Muscle of leg (tissue), 11 donors: ENCODE data around the gene CFAP92. TPM values are rescaled to one million over a fixed set of nuclear protein-coding genes. Genes with fewer than 3 reads are reported as not detected.
A peak's percentile ranks its signal among the peaks of the same experiment; 100 is the strongest.

ENCODE experiments used
- DNase-seq: peaks from one replicate; pipeline ENCODE4 v3.0.0; 2013
- H3K27ac ChIP-seq: one replicate; pipeline ENCODE4 v1.5.1; 2013; ENCODE audit warnings: mild to moderate bottlenecking, low read length, control low read depth
- H3K27me3 ChIP-seq: one replicate; pipeline ENCODE4 v1.6.1; 2013; ENCODE audit warnings: low read length; ENCODE audit not compliant: control insufficient read depth, insufficient read depth
- H3K36me3 ChIP-seq: one replicate; pipeline ENCODE4 v1.6.1; 2013; ENCODE audit warnings: low read length; ENCODE audit not compliant: control insufficient read depth, insufficient read depth
- H3K4me1 ChIP-seq: one replicate; pipeline ENCODE4 v1.6.1; 2013; ENCODE audit warnings: low read length; ENCODE audit not compliant: control insufficient read depth, insufficient read depth
- H3K4me3 ChIP-seq: one replicate; pipeline ENCODE4 v1.5.1; 2013; ENCODE audit warnings: low read length, control low read depth
- H3K9me3 ChIP-seq: replicated peaks from 2 replicates; pipeline ENCODE4 v1.6.1; 2013; ENCODE audit warnings: low read depth, low read length; ENCODE audit not compliant: control insufficient read depth
- whole genome bisulfite sequencing: methylation state at CpG from one replicate; pipeline ENCODE4 v1.1.5; 2013; ENCODE audit warnings: missing lambda C conversion rate; ENCODE audit not compliant: insufficient coverage; 5-methylcytosine and 5-hydroxymethylcytosine counted together
- polyA plus RNA-seq, 8 donors: library from polyadenylated mRNA; unstranded; fragments of 120-200 nt; gene quantifications; one replicate each; pipeline versions ENCODE4 v1.2.1 to v1.2.3, GENCODE V29; 2013; ENCODE audit warnings: inconsistent platforms in 1 of 8, low replicate concordance in 1 of 8; ENCODE audit not compliant: insufficient read length in 8 of 8, insufficient read depth in 1 of 8
- total RNA-seq: library from RNA; stranded (reverse); fragments of 120-200 nt; gene quantifications from one replicate; pipeline ENCODE4 v1.2.4, GENCODE V29; 2013

Gene CFAP92
- total and polyA plus RNA-seq, 9 donors = 0.27 to 1.1 (median 0.57) TPM

DNA sequence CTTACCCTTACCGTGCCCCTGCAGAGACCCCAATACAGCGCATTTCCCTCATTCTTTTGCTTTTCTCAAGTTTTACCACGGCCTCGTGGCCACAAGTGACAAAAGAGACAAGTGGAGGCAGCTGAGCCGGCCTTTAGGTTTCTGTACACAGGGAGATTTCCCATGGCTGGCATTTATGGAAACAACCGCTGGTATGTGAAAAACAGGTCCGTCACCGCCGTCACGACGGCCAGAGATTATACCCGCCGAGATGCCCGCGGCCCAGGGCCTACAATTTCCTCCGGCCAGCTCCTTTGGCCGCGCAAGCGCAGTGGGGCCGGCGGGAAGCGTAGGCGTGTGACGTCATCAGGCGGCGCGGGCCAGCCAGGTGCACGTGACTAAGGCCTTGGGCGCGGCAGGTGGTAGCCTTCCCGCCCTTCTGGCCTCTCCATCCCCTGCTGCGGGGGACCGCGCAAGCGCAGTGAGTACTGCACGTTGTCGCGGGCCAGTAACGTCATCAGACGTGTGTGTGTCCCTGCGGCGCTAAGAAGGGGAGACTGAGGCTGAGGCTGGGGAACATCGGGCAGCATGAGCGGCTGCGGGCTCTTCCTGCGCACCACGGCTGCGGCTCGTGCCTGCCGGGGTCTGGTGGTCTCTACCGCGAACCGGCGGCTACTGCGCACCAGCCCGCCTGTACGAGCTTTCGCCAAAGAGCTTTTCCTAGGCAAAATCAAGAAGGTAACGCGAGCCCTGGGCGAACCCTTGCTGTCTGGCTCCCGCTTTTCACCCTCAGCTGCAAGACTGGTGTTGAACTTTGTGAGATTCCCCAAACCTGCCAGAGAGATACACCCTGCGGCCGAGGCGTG, 114.5 kb downstream of the CFAP92 start, which contains the start of gene ACAD9:
TSS of gene ACAD9 (plus strand) at position 496 of the 845 bp plus-strand sequence. CDS start at position 568, 72 bp downstream.
- Histone ChIP-seq H3K4me1 (peaks cover 34% of the 10 kb centered on the region), H3K4me3 (peak within 1 kb of the TSS; percentile 83), H3K27ac (peak within 1 kb of the TSS; percentile 98), H3K9me3 (no peaks in the 10 kb centered on the region), H3K27me3 (no peaks in the 10 kb centered on the region), H3K36me3 (peaks cover 28% of the 10 kb centered on the region)
- DNase-seq = peak; percentile 99
- under 1% methylated on average over 65 of the region's 65 CpGs for WGBS

- WGBS = 0% methylated on average over 14 of the region's 14 CpGs
- DNase-seq = peak; percentile 68
- Histone ChIP-seq H3K27me3 (no peaks in the 10 kb centered on the region), H3K4me1 (peaks cover 37% of the 10 kb centered on the region), H3K27ac (peak overlapping the region; percentile 98), H3K9me3 (no peaks in the 10 kb centered on the region), H3K36me3 (peaks cover 22% of the 10 kb centered on the region), H3K4me3 (peak overlapping the region; percentile 83)
Measured at GRCh38 chr3:128878556-128879124, 115.2 kb downstream of the CFAP92 start.

GRCh38 chr3:128878011-128878457, 115.8 kb downstream of the CFAP92 start:
- Histone ChIP-seq H3K9me3 (no peaks in the 10 kb centered on the region), H3K27me3 (no peaks in the 10 kb centered on the region), H3K4me1 (peaks cover 37% of the 10 kb centered on the region), H3K27ac (peak overlapping the region; percentile 98), H3K4me3 (peak overlapping the region; percentile 83), H3K36me3 (peaks cover 21% of the 10 kb centered on the region)
- 86% methylated on average over 2 of the region's 7 CpGs for WGBS
- DNase-seq = no peak

GRCh38 chr3:128875556-128876120, 118.2 kb downstream of the CFAP92 start:
- WGBS = 39% methylated on average over 2 of the region's 12 CpGs
- DNase-seq = peak; percentile 34
- H3K4me3 ChIP-seq = no peak overlapping the region
- peak overlapping the region; percentile 74 for H3K27ac ChIP-seq
- H3K9me3 ChIP-seq = no peaks in the 10 kb centered on the region
- H3K27me3 ChIP-seq = no peaks in the 10 kb centered on the region
- peaks cover 35% of the 10 kb centered on the region for H3K4me1 ChIP-seq
- peaks cover 3% of the 10 kb centered on the region for H3K36me3 ChIP-seq

DNA sequence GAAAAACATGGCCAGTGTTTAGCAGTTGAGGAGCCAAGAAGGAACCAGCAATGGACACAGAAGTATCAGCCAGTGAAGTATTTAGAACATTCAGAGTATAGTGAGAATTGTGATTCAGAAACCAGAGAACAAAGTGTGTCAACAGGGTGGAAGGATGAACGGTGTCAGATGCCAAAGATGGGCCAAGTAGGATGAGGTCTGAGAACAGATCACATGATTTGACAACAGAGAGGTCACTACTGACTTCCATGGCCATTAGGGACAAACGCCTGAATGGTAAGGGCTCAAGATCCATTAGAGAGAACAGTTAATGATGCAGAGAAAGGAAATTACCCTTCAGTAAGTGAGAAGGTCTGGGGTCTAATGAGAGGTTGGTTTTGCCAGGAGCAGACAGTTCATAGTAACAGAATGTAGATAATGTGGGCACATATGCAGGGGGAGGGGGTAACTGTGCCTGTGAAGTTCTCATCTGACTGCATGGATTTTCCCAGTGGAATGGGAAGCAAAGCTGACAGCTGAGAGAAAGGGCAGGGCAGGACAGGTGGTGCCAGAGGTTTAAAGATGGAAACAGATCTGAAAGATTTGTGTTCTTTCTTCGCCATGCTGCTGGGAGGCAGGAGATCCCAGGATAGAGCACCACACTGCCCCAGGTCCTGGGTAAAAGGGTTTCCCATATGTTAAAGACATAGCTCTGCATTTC, 119.2 kb downstream of the CFAP92 start:
- H3K9me3 ChIP-seq = no peaks in the 10 kb centered on the region
- peaks cover 3% of the 10 kb centered on the region for H3K36me3 ChIP-seq
- no peak overlapping the region for H3K4me3 ChIP-seq
- peaks cover 27% of the 10 kb centered on the region for H3K4me1 ChIP-seq
- no peaks in the 10 kb centered on the region for H3K27me3 ChIP-seq
- H3K27ac ChIP-seq = peak overlapping the region; percentile 74
- peak; percentile 27 for DNase-seq
- 32% methylated on average over 3 of the region's 3 CpGs for WGBS

DNA sequence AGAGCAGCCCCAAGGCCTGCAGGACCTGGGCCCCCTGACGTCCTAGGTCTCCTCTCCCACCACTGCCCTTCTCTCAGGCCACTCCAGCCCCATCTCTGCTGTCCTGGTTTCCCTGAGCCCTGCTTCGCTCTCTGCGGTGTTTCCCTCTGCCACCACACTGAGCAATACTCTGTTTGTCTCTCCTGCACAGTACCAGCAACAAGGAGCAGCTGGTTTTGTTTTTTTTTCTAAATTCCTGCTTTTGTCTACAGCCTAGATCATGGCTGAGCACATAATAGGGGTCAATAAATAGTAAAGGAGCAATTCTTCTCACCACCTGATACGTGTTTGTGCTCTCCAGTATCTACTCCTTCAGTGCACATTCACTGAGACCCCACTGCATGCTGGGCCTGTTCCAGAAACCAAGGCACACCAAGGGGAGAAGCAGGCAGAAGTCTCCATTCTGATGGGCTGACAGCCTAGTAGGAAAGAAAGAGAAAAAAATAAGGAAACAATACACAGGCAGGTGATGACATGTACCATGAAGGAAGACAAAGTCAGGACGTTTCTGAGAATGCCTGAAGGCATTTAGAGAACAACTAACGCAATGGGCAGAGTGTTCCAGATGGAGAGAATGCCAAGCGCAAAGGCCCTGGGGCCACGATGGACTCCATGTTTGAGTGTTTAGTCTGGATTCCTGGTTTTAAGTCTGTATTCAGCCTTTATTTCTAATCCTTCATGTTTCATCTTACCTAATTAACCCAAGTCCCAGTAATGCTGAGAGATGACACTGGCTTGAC, 120.4 kb downstream of the CFAP92 start:
- Histone ChIP-seq H3K4me1 (peaks cover 26% of the 10 kb centered on the region), H3K27me3 (no peaks in the 10 kb centered on the region), H3K9me3 (no peaks in the 10 kb centered on the region), H3K36me3 (peaks cover 3% of the 10 kb centered on the region), H3K4me3 (no peak overlapping the region), H3K27ac (no peak overlapping the region)
- 48% methylated on average over 3 of the region's 8 CpGs for WGBS
- DNase-seq = no peak

- H3K4me1 ChIP-seq = peaks cover 19% of the 10 kb centered on the region
- 87% methylated on average over 7 of the region's 8 CpGs for WGBS
- H3K27ac ChIP-seq = no peak overlapping the region
- DNase-seq = no peak
- H3K27me3 ChIP-seq = no peaks in the 10 kb centered on the region
- H3K9me3 ChIP-seq = no peaks in the 10 kb centered on the region
- no peak overlapping the region for H3K4me3 ChIP-seq
- H3K36me3 ChIP-seq = peaks cover 1% of the 10 kb centered on the region
Measured at GRCh38 chr3:128872744-128873143, 121.1 kb downstream of the CFAP92 start.

GRCh38 chr3:128872282-128872681, 121.6 kb downstream of the CFAP92 start:
- Histone ChIP-seq H3K27me3 (no peaks in the 10 kb centered on the region), H3K4me1 (peaks cover 17% of the 10 kb centered on the region), H3K9me3 (no peaks in the 10 kb centered on the region), H3K36me3 (no peaks in the 10 kb centered on the region), H3K4me3 (no peak overlapping the region), H3K27ac (no peak overlapping the region)
- DNase-seq = no peak
- 67% methylated on average over 2 of the region's 4 CpGs for WGBS

GRCh38 chr3:128870347-128870746, 123.5 kb downstream of the CFAP92 start:
- DNase-seq = no peak
- H3K36me3 ChIP-seq = no peaks in the 10 kb centered on the region
- H3K27me3 ChIP-seq = no peaks in the 10 kb centered on the region
- H3K27ac ChIP-seq = no peak overlapping the region
- H3K9me3 ChIP-seq = no peaks in the 10 kb centered on the region
- WGBS = 100% methylated on average over 1 of the region's 4 CpGs
- no peak overlapping the region for H3K4me3 ChIP-seq
- peaks cover 15% of the 10 kb centered on the region for H3K4me1 ChIP-seq
